H9 (cell line): ENCODE results near the gene PTCSC3. TPM values are rescaled to one million over a fixed set of nuclear protein-coding genes. Genes with fewer than 3 reads are reported as not detected.

Experiments used
- DNase-seq: peaks from one replicate; pipeline ENCODE4 v3.0.0-alpha.2; 2017
- H2AFZ ChIP-seq: one replicate; pipeline ENCODE4 v1.6.1; 2013; ENCODE audit warnings: mild to moderate bottlenecking, low read length, control low read depth, moderate library complexity
- H2AK5ac ChIP-seq: 2 replicates; pipeline ENCODE4 v1.6.1; 2013; ENCODE audit warnings: low read length, control low read depth, mixed read lengths; ENCODE audit not compliant: insufficient read length
- H2BK120ac ChIP-seq: one replicate; pipeline ENCODE4 v1.6.1; 2013; ENCODE audit warnings: low read depth, mild to moderate bottlenecking, low read length, control low read depth, inconsistent platforms; ENCODE audit not compliant: poor library complexity, severe bottlenecking
- H2BK12ac ChIP-seq: 2 replicates; pipeline ENCODE4 v1.6.1; 2013; ENCODE audit warnings: low read length, control low read depth, mixed read lengths, low read depth; ENCODE audit not compliant: insufficient read length
- H2BK15ac ChIP-seq: 2 replicates; pipeline ENCODE4 v1.6.1; 2013; ENCODE audit warnings: low read depth, low read length, control low read depth
- H2BK20ac ChIP-seq: one replicate; pipeline ENCODE4 v1.6.1; 2013; ENCODE audit warnings: low read depth, mild to moderate bottlenecking, low read length, control low read depth, inconsistent platforms; ENCODE audit not compliant: poor library complexity, severe bottlenecking
- H2BK5ac ChIP-seq: 2 replicates; pipeline ENCODE4 v1.6.1; 2013; ENCODE audit warnings: low read length, control low read depth, mixed read lengths; ENCODE audit not compliant: insufficient read length
- H3K14ac ChIP-seq: 2 replicates; pipeline ENCODE4 v1.6.1; 2013; ENCODE audit warnings: low read length, control low read depth; ENCODE audit not compliant: insufficient read depth
- H3K18ac ChIP-seq: 2 replicates; pipeline ENCODE4 v1.6.1; 2013; ENCODE audit warnings: low read depth, mild to moderate bottlenecking, mixed read lengths, low read length, control low read depth; ENCODE audit not compliant: insufficient read length
- H3K23ac ChIP-seq: 2 replicates; pipeline ENCODE4 v1.6.1; 2013; ENCODE audit warnings: low read length, control low read depth, mixed read lengths, low read depth; ENCODE audit not compliant: insufficient read length
- H3K23me2 ChIP-seq: 2 replicates; pipeline ENCODE4 v1.6.1; 2013; ENCODE audit warnings: low read depth, mild to moderate bottlenecking, mixed read lengths, low read length, control low read depth; ENCODE audit not compliant: insufficient read length, poor library complexity, severe bottlenecking
- H3K27ac ChIP-seq: 2 replicates; pipeline ENCODE4 v1.5.1; 2013; ENCODE audit warnings: low read length, control low read depth, mixed read lengths, low read depth; ENCODE audit not compliant: insufficient read length
- H3K27me3 ChIP-seq: 2 replicates; pipeline ENCODE4 v1.6.1; 2013; ENCODE audit warnings: low read length, control low read depth, inconsistent platforms; ENCODE audit not compliant: insufficient read depth
- H3K4ac ChIP-seq: 2 replicates; pipeline ENCODE4 v1.6.1; 2013; ENCODE audit warnings: low read depth, mild to moderate bottlenecking, control low read depth, inconsistent platforms, low read length, moderate library complexity
- H3K4me1 ChIP-seq: 2 replicates; pipeline ENCODE4 v1.6.1; 2013; ENCODE audit warnings: low read length, control low read depth, inconsistent platforms; ENCODE audit not compliant: insufficient read depth
- H3K4me2 ChIP-seq: 2 replicates; pipeline ENCODE4 v1.6.1; 2013; ENCODE audit warnings: low read length, control low read depth, mixed read lengths; ENCODE audit not compliant: insufficient read length, insufficient read depth
- H3K56ac ChIP-seq: 2 replicates; pipeline ENCODE4 v1.6.1; 2013; ENCODE audit warnings: low read depth, mild to moderate bottlenecking, mixed read lengths, low read length, control low read depth; ENCODE audit not compliant: insufficient read length
- H3K79me1 ChIP-seq: 2 replicates; pipeline ENCODE4 v1.6.1; 2013; ENCODE audit warnings: low read depth, mild to moderate bottlenecking, moderate library complexity, low read length, control low read depth, inconsistent platforms; ENCODE audit not compliant: insufficient read depth, poor library complexity, severe bottlenecking
- H3K79me2 ChIP-seq: 2 replicates; pipeline ENCODE4 v1.6.1; 2013; ENCODE audit warnings: low read length, control low read depth, inconsistent platforms; ENCODE audit not compliant: insufficient read depth
- H3K9ac ChIP-seq: 2 replicates; pipeline ENCODE4 v1.6.1; 2013; ENCODE audit warnings: low read length, control low read depth, mixed read lengths; ENCODE audit not compliant: insufficient read length; ENCODE audit errors: extremely low read depth
- H3K9me3 ChIP-seq: one replicate; pipeline ENCODE4 v1.6.1; 2013; ENCODE audit warnings: low read depth, low read length, inconsistent platforms; ENCODE audit not compliant: control insufficient read depth
- H3T11ph ChIP-seq: one replicate; pipeline ENCODE4 v1.6.1; 2013; ENCODE audit warnings: mild to moderate bottlenecking, low read length, control low read depth, inconsistent platforms
- H4K20me1 ChIP-seq: one replicate; pipeline ENCODE4 v1.6.1; 2013; ENCODE audit not compliant: control insufficient read depth, insufficient read length, insufficient read depth
- H4K5ac ChIP-seq: 2 replicates; pipeline ENCODE4 v1.6.1; 2013; ENCODE audit warnings: low read depth, mild to moderate bottlenecking, mixed read lengths, low read length, control low read depth; ENCODE audit not compliant: insufficient read length
- H4K8ac ChIP-seq: replicated peaks from 2 replicates; pipeline ENCODE4 v1.6.1; 2013; ENCODE audit warnings: low read length, control low read depth, mixed read lengths, low read depth; ENCODE audit not compliant: insufficient read length
- H4K91ac ChIP-seq: 2 replicates; pipeline ENCODE4 v1.6.1; 2013; ENCODE audit warnings: low read depth, mild to moderate bottlenecking, moderate library complexity, mixed read lengths, low read length, control low read depth; ENCODE audit not compliant: insufficient read length
- H3K27ac Mint-ChIP-seq, 3 experiments: 2 replicates in 2 of 3; 3 replicates in 1 of 3; pipeline ENCODE4 v1.8.0; 2020 to 2021; ENCODE audit warnings: mixed read lengths in 3 of 3, mild to moderate bottlenecking in 1 of 3, moderate library complexity in 1 of 3
- H3K27me3 Mint-ChIP-seq: 2 replicates; pipeline ENCODE4 v1.8.0; 2021; ENCODE audit warnings: low read depth, mild to moderate bottlenecking, moderate library complexity, mixed read lengths
- H3K36me3 Mint-ChIP-seq, 3 experiments: 2 replicates in 2 of 3; 3 replicates in 1 of 3; pipeline ENCODE4 v1.8.0; 2020 to 2021; ENCODE audit warnings: low read depth in 3 of 3, mixed read lengths in 3 of 3; ENCODE audit not compliant: insufficient read depth in 1 of 3
- H3K4me1 Mint-ChIP-seq, 2 experiments: 2 replicates each; pipeline ENCODE4 v1.8.0; 2020; ENCODE audit warnings: mixed read lengths in 2 of 2
- H3K4me3 Mint-ChIP-seq, 2 experiments: 2 replicates in 1 of 2; 3 replicates in 1 of 2; pipeline ENCODE4 v1.8.0; 2020 to 2021; ENCODE audit warnings: mild to moderate bottlenecking in 2 of 2, mixed read lengths in 2 of 2, moderate library complexity in 1 of 2
- H3K9me3 Mint-ChIP-seq, 2 experiments: 2 replicates in 1 of 2; 3 replicates in 1 of 2; pipeline ENCODE4 v1.8.0; 2020; ENCODE audit warnings: mild to moderate bottlenecking in 2 of 2, mixed read lengths in 2 of 2, moderate library complexity in 1 of 2
- WGBS: extraction: QIAGEN DNeasy Blood & Tissue Kit; methylation state at CpG from one replicate; pipeline ENCODE4 v1.1.7; 2013; ENCODE audit warnings: missing lambda C conversion rate, low lambda C conversion rate, mixed read lengths; ENCODE audit not compliant: insufficient read length; ENCODE audit errors: extremely low coverage; 5-methylcytosine and 5-hydroxymethylcytosine counted together
- total RNA-seq: library from RNA; stranded (reverse); gene quantifications from 2 replicates; pipeline ENCODE4 v1.2.1, GENCODE V29; 2021
- TF ChIP-seq, protein P1 (sequence below): fragments of 200-600 bp; sonication (generic); conservative IDR thresholded peaks from 3 replicates; pipeline ENCODE4 v1.8.0; 2021; ENCODE audit warnings: antibody characterized with exemption, mild to moderate bottlenecking

Gene PTCSC3
- total RNA-seq, 1 experiment from 2014 or later: not detected

DNA sequence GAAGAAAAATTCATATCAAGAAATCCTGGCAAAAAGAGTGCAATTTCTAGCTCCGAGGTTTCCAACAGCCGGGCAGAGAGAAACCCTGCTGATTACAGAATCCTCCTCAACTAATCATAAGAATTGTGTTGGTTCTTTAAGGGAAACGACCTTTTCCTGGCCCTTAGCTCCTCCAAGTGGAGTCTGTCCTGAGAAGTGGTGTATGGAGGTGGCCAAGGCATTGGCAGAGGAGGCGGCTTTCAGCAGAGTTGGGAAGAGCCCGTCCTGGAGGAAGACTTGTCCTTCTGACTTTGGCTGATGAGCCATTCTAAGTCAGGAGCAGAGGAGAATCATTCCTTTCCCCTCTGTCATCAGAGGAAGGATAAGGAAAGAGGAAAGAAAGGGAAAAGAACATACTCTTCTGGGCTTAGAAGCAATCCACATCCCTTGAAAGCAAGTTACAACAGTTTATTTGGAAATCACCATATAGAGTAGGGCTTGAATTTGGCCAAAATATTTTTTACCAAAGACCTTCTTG is 46.5 kb upstream of the PTCSC3 start:
- H2BK120ac ChIP-seq: no peak overlapping the region
- TF ChIP-seq, protein P1, sequence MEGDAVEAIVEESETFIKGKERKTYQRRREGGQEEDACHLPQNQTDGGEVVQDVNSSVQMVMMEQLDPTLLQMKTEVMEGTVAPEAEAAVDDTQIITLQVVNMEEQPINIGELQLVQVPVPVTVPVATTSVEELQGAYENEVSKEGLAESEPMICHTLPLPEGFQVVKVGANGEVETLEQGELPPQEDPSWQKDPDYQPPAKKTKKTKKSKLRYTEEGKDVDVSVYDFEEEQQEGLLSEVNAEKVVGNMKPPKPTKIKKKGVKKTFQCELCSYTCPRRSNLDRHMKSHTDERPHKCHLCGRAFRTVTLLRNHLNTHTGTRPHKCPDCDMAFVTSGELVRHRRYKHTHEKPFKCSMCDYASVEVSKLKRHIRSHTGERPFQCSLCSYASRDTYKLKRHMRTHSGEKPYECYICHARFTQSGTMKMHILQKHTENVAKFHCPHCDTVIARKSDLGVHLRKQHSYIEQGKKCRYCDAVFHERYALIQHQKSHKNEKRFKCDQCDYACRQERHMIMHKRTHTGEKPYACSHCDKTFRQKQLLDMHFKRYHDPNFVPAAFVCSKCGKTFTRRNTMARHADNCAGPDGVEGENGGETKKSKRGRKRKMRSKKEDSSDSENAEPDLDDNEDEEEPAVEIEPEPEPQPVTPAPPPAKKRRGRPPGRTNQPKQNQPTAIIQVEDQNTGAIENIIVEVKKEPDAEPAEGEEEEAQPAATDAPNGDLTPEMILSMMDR: no peak
- H4K8ac ChIP-seq: no peak overlapping the region
- Mint-ChIP-seq H3K4me1 (peaks cover 17 to 23% of the 10 kb centered on the region in 2 experiments), H3K36me3 (no peaks in the 10 kb centered on the region), H3K27me3 (no peaks in the 10 kb centered on the region; the same call in 1 of the 2 replicates), H3K4me3 (no peak overlapping the region), H3K27ac (peak overlapping the region in 1 of 3 experiments; percentile 18; a peak in 1 of 7 replicates), H3K9me3 (no peaks in the 10 kb centered on the region)
- no peak overlapping the region for H3K23ac ChIP-seq
- peak overlapping the region; percentile 44 for H3K18ac ChIP-seq
- no peak for DNase-seq
- H2BK15ac ChIP-seq: no peak overlapping the region
- no peak overlapping the region for H4K91ac ChIP-seq
- H3K4me1 ChIP-seq: no peaks in the 10 kb centered on the region
- H2AK5ac ChIP-seq: no peak overlapping the region
- H2BK20ac ChIP-seq: no peak overlapping the region
- H3K9me3 ChIP-seq: no peaks in the 10 kb centered on the region
- H3K4ac ChIP-seq: no peak overlapping the region
- WGBS: no CpG with 5 or more reads among the region's 5 CpGs
- no peak overlapping the region for H4K5ac ChIP-seq
- no peak overlapping the region for H3T11ph ChIP-seq
- H3K4me2 ChIP-seq: no peak overlapping the region
- no peak overlapping the region for H3K9ac ChIP-seq
- H2BK12ac ChIP-seq: no peak overlapping the region
- 0 out of 2 replicates have a peak overlapping the region, but pooled peaks have one; percentile 59 for H3K14ac ChIP-seq
- H2BK5ac ChIP-seq: no peak overlapping the region
- H3K79me2 ChIP-seq: no peaks in the 10 kb centered on the region
- H3K56ac ChIP-seq: no peak overlapping the region
- H4K20me1 ChIP-seq: no peaks in the 10 kb centered on the region
- H2AFZ ChIP-seq: peak overlapping the region; percentile 82
- no peaks in the 10 kb centered on the region for H3K27me3 ChIP-seq
- H3K23me2 ChIP-seq: no peaks in the 10 kb centered on the region
- no peaks in the 10 kb centered on the region for H3K79me1 ChIP-seq
- no peak overlapping the region for H3K27ac ChIP-seq
